NOMO-1 treated with dmso at 0.1 percent for 144 hours (cell line): Measurements from ENCODE around the gene POC1A.
"Not testable (repeated sequence)": the region's sequence is repeated elsewhere in the genome, so short reads cannot be mapped to it uniquely, and the experiment has no call there.

Experiments
- DNase-seq: peaks from one replicate; lab custom pipeline; 2025; ENCODE audit not compliant: unreplicated experiment; lab: John Stamatoyannopoulos, UW

POC1A gene

GRCh38 chr3:52184690-52185089 lies 30.5 kb upstream of the POC1A start:
- no peak for DNase-seq

- no peak for DNase-seq
Measured at GRCh38 chr3:52183786-52184445, 29.7 kb upstream of the POC1A start.

- no peak for DNase-seq
Measured at GRCh38 chr3:52182691-52183090, 28.5 kb upstream of the POC1A start.

- no peak for DNase-seq
Measured at GRCh38 chr3:52182196-52182595, 28.0 kb upstream of the POC1A start.

- no peak for DNase-seq
Measured at GRCh38 chr3:52181543-52181942, 27.3 kb upstream of the POC1A start.

GRCh38 chr3:52178537-52178936 lies 24.3 kb upstream of the POC1A start:
- DNase-seq = no peak

GRCh38 chr3:52178126-52178525 lies 23.9 kb upstream of the POC1A start:
- DNase-seq = peak; percentile 46

GRCh38 chr3:52177701-52178042 lies 23.4 kb upstream of the POC1A start:
- no peak for DNase-seq

GRCh38 chr3:52176951-52177700 lies 22.9 kb upstream of the POC1A start:
- DNase-seq = no peak

- no peak for DNase-seq
Measured at GRCh38 chr3:52176180-52176752, 22.0 kb upstream of the POC1A start.

GRCh38 chr3:52175416-52176179 lies 21.4 kb upstream of the POC1A start:
- DNase-seq = no peak

GRCh38 chr3:52174896-52175295 lies 20.7 kb upstream of the POC1A start:
- no peak for DNase-seq

GRCh38 chr3:52173101-52173500 lies 18.9 kb upstream of the POC1A start:
- no peak for DNase-seq

- DNase-seq = no peak
Measured at GRCh38 chr3:52172262-52172757, 18.1 kb upstream of the POC1A start.

- no peak for DNase-seq
Measured at GRCh38 chr3:52171514-52172261, 17.5 kb upstream of the POC1A start.

GRCh38 chr3:52170217-52170616 lies 16.0 kb upstream of the POC1A start:
- not testable (repeated sequence) for DNase-seq

GRCh38 chr3:52167240-52167639 lies 13.0 kb upstream of the POC1A start:
- DNase-seq = no peak

GRCh38 chr3:52162250-52162872 lies 8.1 kb upstream of the POC1A start:
- DNase-seq = no peak

- DNase-seq = no peak
Measured at GRCh38 chr3:52159503-52159902, 5.3 kb upstream of the POC1A start.

- no peak for DNase-seq
Measured at GRCh38 chr3:52155912-52156311, 1.7 kb upstream of the POC1A start.
